ENCODE measurements around the gene SLC19A2. TPM values are rescaled to one million over a fixed set of nuclear protein-coding genes. Genes with fewer than 3 reads are reported as not detected.

The SLC19A2 gene
- total and polyA plus RNA-seq, 2 of the 13 experiments (the other 11 are each of a cell fraction or from before 2014, with no cell fraction given) = 30.4 to 56.0 TPM

- TF ChIP-seq ZBTB34 (CRISPR knock-in tag; IDR thresholded peaks at IDR 0.05) = peak; percentile 77; the same call in 1 of the 2 replicates
- TF ChIP-seq HNRNPK (IDR thresholded peaks at IDR 0.05; ENCODE audit: low read depth, low read length, poor library complexity, severe bottlenecking) = no peak
- TF ChIP-seq, protein P1, sequence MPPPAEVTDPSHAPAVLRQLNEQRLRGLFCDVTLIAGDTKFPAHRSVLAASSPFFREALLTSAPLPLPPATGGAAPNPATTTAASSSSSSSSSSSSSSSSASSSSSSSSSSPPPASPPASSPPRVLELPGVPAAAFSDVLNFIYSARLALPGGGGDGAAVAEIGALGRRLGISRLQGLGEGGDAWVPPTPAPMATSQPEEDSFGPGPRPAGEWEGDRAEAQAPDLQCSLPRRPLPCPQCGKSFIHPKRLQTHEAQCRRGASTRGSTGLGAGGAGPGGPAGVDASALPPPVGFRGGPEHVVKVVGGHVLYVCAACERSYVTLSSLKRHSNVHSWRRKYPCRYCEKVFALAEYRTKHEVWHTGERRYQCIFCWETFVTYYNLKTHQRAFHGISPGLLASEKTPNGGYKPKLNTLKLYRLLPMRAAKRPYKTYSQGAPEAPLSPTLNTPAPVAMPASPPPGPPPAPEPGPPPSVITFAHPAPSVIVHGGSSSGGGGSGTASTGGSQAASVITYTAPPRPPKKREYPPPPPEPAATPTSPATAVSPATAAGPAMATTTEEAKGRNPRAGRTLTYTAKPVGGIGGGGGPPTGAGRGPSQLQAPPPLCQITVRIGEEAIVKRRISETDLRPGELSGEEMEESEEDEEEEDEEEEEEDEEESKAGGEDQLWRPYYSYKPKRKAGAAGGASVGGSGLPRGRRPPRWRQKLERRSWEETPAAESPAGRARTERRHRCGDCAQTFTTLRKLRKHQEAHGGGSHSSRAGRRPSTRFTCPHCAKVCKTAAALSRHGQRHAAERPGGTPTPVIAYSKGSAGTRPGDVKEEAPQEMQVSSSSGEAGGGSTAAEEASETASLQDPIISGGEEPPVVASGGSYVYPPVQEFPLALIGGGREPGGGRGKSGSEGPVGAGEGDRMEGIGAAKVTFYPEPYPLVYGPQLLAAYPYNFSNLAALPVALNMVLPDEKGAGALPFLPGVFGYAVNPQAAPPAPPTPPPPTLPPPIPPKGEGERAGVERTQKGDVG (CRISPR knock-in tag; IDR thresholded peaks at IDR 0.05; ENCODE audit: borderline replicate concordance) = no peak
- TF ChIP-seq FLYWCH1 (CRISPR knock-in tag; IDR thresholded peaks at IDR 0.05) = no peak
- TF ChIP-seq ARNT2 (CRISPR knock-in tag; IDR thresholded peaks at IDR 0.05; ENCODE audit: low read depth) = peak; percentile 83; the same call in 1 of the 2 replicates
- no peak for TF ChIP-seq ZNF207 (IDR thresholded peaks at IDR 0.05; ENCODE audit: borderline replicate concordance)
- TF ChIP-seq, protein P2, sequence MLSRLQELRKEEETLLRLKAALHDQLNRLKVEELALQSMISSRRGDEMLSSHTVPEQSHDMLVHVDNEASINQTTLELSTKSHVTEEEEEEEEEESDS (CRISPR knock-in tag; IDR thresholded peaks at IDR 0.05; ENCODE audit: borderline replicate concordance) = no peak
- TF ChIP-seq PAX8 (CRISPR knock-in tag; IDR thresholded peaks at IDR 0.05; ENCODE audit: borderline replicate concordance) = peak; percentile 15; the same call in 1 of the 2 replicates
- 0 out of 2 replicates have a peak, but pooled peaks have one; percentile 48 for TF ChIP-seq ZNF317 (CRISPR knock-in tag; IDR thresholded peaks at IDR 0.05)
- no peak for TF ChIP-seq PAF1 (CRISPR knock-in tag; IDR thresholded peaks at IDR 0.05)
- TF ChIP-seq MZF1 (CRISPR knock-in tag; IDR thresholded peaks at IDR 0.05; ENCODE audit: borderline replicate concordance) = peak; percentile 25; the same call in 1 of the 2 replicates
- TF ChIP-seq YEATS4 (CRISPR knock-in tag; IDR thresholded peaks at IDR 0.05; ENCODE audit: borderline replicate concordance) = peak; percentile 92; the same call in 1 of the 2 replicates
- peak; percentile 2; the same call in 1 of the 2 replicates for TF ChIP-seq ZZZ3 (CRISPR knock-in tag; IDR thresholded peaks at IDR 0.05; ENCODE audit: borderline replicate concordance)
- TF ChIP-seq ZNF512 (CRISPR knock-in tag; IDR thresholded peaks at IDR 0.05) = no peak
These were observed at the start of gene SLC19A2 (continued) for GRCh38 chr1:169485431-169486280.

Measured in HepG2 (cell line).